ENCODE results near the gene CBX3.

DNA sequence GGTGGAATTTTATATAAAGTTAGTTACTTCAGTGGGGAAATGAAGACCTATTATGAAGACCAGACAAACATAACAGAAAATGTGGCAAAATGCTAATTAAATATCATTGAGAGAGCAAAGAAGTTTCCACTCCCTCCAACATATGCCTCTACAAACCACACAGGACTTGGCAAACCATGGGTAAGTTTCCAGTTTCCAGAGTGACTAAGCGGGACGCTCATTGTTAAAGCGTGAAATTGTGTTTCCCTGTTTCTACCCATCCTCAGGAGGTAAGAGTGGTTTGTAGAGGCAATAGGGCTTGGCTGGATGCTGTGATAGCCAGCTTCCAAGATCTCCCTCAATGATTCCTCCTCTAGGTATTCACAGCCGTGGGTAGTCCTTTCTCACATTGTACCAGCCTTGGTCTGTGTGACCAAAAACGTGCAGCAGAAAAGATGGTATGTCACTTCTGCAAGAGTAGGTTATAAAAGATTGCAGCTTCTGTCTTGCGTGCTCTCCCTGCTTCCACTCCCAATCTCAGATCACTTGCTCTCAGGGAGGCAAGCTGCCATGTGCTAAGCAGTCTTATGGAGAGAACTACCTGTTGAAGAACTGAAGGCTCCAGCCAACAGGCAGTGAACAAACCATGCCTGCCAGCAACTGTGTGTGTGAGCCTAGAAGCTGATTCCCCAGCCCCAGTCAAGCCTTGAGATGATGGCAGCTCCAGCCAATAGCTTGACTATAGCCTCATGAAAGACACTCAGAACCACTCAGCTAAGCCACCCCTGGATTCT is 35.7 kb downstream of the CBX3 start:
- TF ChIP-seq EP300 (IDR thresholded peaks at IDR 0.05) (no peak), CTCF (IDR thresholded peaks at IDR 0.05) (no peak), POLR2A (IDR thresholded peaks at IDR 0.05) (no peak)
